T1000 (cell line): ENCODE results near the gene RD3L.

Experiments used
- DNase-seq: peaks from one replicate; lab custom pipeline; 2025; ENCODE audit warnings: mixed read lengths; lab: John Stamatoyannopoulos, UW

Gene RD3L

GRCh38 chr14:103896578-103896977 lies 45.8 kb downstream of the RD3L start:
- no peak for DNase-seq

GRCh38 chr14:103894723-103895059 lies 47.6 kb downstream of the RD3L start:
- DNase-seq = no peak

- DNase-seq = no peak
Measured at GRCh38 chr14:103894034-103894722, 48.2 kb downstream of the RD3L start.

- no peak for DNase-seq
Measured at GRCh38 chr14:103892247-103892646, 50.1 kb downstream of the RD3L start.

DNA sequence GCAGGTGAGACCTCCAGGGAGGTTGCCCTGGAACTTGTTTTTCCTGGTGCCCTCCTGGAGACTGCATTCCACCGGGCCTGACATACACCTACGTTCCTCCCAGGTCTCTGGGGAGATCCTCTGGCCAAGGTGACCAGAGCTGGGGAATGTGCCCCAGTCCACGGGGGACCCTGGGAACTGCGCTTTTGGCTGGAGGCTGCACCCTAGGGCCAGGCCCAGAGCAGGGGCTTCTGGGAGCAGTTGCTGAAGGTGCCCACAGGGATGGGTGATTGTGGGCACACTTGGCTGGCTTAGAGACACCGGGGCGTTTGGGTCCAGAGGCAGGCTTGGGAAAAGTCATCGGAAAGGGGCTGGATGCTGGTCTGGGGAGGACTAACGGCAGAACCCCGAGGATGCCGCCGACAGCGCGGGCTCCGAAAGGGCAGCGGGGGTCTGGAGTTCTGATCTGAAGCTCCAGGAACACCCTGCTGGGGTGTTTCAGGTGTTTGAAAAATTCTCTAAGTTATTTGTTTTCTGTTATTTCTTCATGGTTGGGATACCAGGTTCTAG lies 50.6 kb downstream of the RD3L start:
- DNase-seq = no peak

GRCh38 chr14:103890821-103891666 lies 51.3 kb downstream of the RD3L start:
- DNase-seq = no peak
